Lower leg skin (tissue), 4 donors: ENCODE measurements around the gene ANKH. TPM values are rescaled to one million over a fixed set of nuclear protein-coding genes. Genes with fewer than 3 reads are reported as not detected.

Experiments
- DNase-seq, 2 donors: peaks; one replicate each; pipeline ENCODE4 v3.0.0-alpha.2; 2019; ENCODE audit warnings: low spot score in 2 of 2
- H3K4me3 ChIP-seq: fragments of 200-600 bp; sonication (generic); 2 replicates; pipeline ENCODE4 v1.5.1; 2017; ENCODE audit warnings: mild to moderate bottlenecking, low read depth; ENCODE audit not compliant: poor library complexity, severe bottlenecking
- CTCF ChIP-seq, 3 donors: fragments of 450-650 bp; IDR thresholded peaks; one replicate each; pipeline ENCODE4 v1.5.1; 2016; ENCODE audit warnings: antibody characterized with exemption in 3 of 3, mild to moderate bottlenecking in 3 of 3, moderate library complexity in 2 of 3
- POLR2A ChIP-seq, 2 donors: fragments of 450-650 bp; IDR thresholded peaks; one replicate each; pipeline ENCODE4 v1.6.1; 2016 to 2017; ENCODE audit warnings: antibody characterized with exemption in 2 of 2, mild to moderate bottlenecking in 1 of 2, moderate library complexity in 1 of 2
- WGBS, 2 donors: methylation state at CpG; one replicate each; pipeline ENCODE4 v1.1.5; 2018; 5-methylcytosine and 5-hydroxymethylcytosine counted together
- intact Hi-C: fragments of 100-400 bp; cut with DNase I; formaldehyde crosslinking; loops from one replicate; pipeline ENCODE4 v1.15.0; 2023; ENCODE audit warnings: low total_unique reads
- total RNA-seq, 4 donors: library from RNA; depleted of rRNA; stranded (reverse); fragments of >200 nt; gene quantifications; one replicate each; pipeline ENCODE4 v1.1.0, GENCODE V29; 2016

Gene ANKH
- total RNA-seq, 4 donors from 2014 or later = 44.0 to 84.8 (median 67.9) TPM

- TF ChIP-seq CTCF (IDR thresholded peaks at IDR 0.05) (no peak), POLR2A (IDR thresholded peaks at IDR 0.05) (no peak)
Measured at GRCh38 chr5:14737291-14737690, 134.3 kb downstream of the ANKH start.

DNA sequence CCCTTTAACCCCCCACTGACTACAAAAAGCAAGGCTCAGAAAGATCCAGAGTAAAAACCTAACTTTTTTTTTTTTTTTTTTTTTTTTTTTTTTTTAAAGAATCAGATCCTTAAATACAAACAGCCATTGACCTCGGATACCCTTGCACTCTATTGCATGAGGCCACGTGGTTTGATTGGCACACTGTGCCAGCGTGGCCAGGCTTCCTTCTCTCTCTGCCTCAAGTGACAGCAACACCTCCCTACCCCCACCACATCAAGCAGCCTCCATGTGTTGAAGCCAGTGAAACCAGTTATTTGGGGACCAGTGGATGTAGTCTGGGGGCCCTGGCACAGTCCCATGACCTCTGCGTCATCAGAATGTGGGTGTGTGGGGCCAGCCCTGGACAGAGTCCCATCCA is 135.6 kb downstream of the ANKH start:
- intact Hi-C loops = no loop called here

More at GRCh38 chr5:14737291-14737690, 134.3 kb downstream of the ANKH start:
- intact Hi-C loops = no loop called here
- 92 to 94% methylated on average over 10 of the region's 10 CpGs for WGBS, 2 donors
- no peak for DNase-seq
- no peak overlapping the region for H3K4me3 ChIP-seq

GRCh38 chr5:14734396-14734795 is 137.2 kb downstream of the ANKH start:
- no peak overlapping the region for H3K4me3 ChIP-seq
- no peak for DNase-seq
- WGBS, 2 donors = 93 to 94% methylated on average over 13 of the region's 13 CpGs
- intact Hi-C loops = no loop called here
- no peak for TF ChIP-seq POLR2A (IDR thresholded peaks at IDR 0.05)
- TF ChIP-seq CTCF (IDR thresholded peaks at IDR 0.05) = no peak

More for the DNA sequence above, 135.6 kb downstream of the ANKH start:
- TF ChIP-seq POLR2A (IDR thresholded peaks at IDR 0.05) (no peak), CTCF (IDR thresholded peaks at IDR 0.05) (no peak)
- WGBS, 2 donors = 65 to 72% methylated on average over 4 of the region's 4 CpGs
- no peak overlapping the region for H3K4me3 ChIP-seq
- no peak for DNase-seq

- TF ChIP-seq CTCF (IDR thresholded peaks at IDR 0.05) (no peak), POLR2A (IDR thresholded peaks at IDR 0.05) (no peak)
- no peak overlapping the region for H3K4me3 ChIP-seq
- no peak for DNase-seq
- 97 to 98% methylated on average over 16 of the region's 16 CpGs for WGBS, 2 donors
- intact Hi-C loops = no loop called here
Measured at GRCh38 chr5:14733661-14734060, 137.9 kb downstream of the ANKH start.

DNA sequence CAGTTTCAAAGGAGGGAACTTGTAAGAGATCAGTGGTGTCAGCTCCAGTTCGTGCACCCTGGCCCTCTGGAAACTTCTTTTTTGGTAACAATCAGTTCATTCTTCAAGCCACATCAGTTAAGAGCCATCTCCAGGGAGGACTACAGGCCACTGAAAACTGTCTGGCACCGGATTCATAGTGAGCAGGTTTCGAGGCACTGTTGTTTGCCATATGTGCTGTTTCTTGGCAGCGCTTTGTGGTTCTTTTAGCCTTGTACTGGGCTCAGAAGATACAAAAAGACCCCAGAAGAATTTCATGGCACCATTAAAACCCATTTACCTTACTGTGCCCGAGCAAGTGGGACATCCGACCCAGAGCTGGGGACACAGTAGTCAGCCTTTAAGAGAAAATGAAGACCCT is 138.6 kb downstream of the ANKH start:
- intact Hi-C loops = no loop called here
- no peak for TF ChIP-seq POLR2A (IDR thresholded peaks at IDR 0.05)
- no peak for TF ChIP-seq CTCF (IDR thresholded peaks at IDR 0.05)
- DNase-seq = no peak
- WGBS, 2 donors = 91% methylated on average over 6 of the region's 6 CpGs
- no peak overlapping the region for H3K4me3 ChIP-seq

- intact Hi-C loops = no loop called here
- 85 to 86% methylated on average over 15 of the region's 15 CpGs for WGBS, 2 donors
- DNase-seq = no peak
- H3K4me3 ChIP-seq = no peak overlapping the region
- no peak for TF ChIP-seq CTCF (IDR thresholded peaks at IDR 0.05)
- TF ChIP-seq POLR2A (IDR thresholded peaks at IDR 0.05) = no peak
Measured at GRCh38 chr5:14730881-14731280, 140.7 kb downstream of the ANKH start.
